Endodermal cell (in vitro differentiated cells): ENCODE measurements around the gene SLC9A4. TPM values are rescaled to one million over a fixed set of nuclear protein-coding genes. Genes with fewer than 3 reads are reported as not detected.

Source experiments
- DNase-seq: peaks from one replicate; pipeline ENCODE4 v3.0.0-alpha.2; 2017
- H3K27ac ChIP-seq: 2 replicates; pipeline ENCODE4 v1.5.1; 2013; ENCODE audit warnings: mild to moderate bottlenecking, low read depth, low read length, moderate library complexity
- H3K27me3 ChIP-seq: 2 replicates; pipeline ENCODE4 v1.6.1; 2013; ENCODE audit warnings: mild to moderate bottlenecking, low read length, moderate library complexity; ENCODE audit not compliant: insufficient read depth, control insufficient read depth, poor library complexity, severe bottlenecking
- H3K36me3 ChIP-seq: 2 replicates; pipeline ENCODE4 v1.7.0; 2013; ENCODE audit warnings: mild to moderate bottlenecking, low read length, moderate library complexity; ENCODE audit not compliant: control insufficient read depth, insufficient read depth
- H3K4me1 ChIP-seq: one replicate; pipeline ENCODE4 v1.7.0; 2013; ENCODE audit warnings: low read length; ENCODE audit not compliant: control insufficient read depth, insufficient read depth
- H3K4me3 ChIP-seq: 2 replicates; pipeline ENCODE4 v1.5.1; 2013; ENCODE audit warnings: mild to moderate bottlenecking, low read length, moderate library complexity
- H3K9ac ChIP-seq: 2 replicates; pipeline ENCODE4 v1.6.1; 2013; ENCODE audit warnings: mild to moderate bottlenecking, low read length, moderate library complexity; ENCODE audit not compliant: poor library complexity, severe bottlenecking; ENCODE audit errors: extremely low read depth
- H3K9me3 ChIP-seq: 2 replicates; pipeline ENCODE4 v1.6.1; 2013; ENCODE audit warnings: mild to moderate bottlenecking, low read length, moderate library complexity; ENCODE audit not compliant: control insufficient read depth
- H3K27ac Mint-ChIP-seq: 2 replicates; pipeline ENCODE4 v1.8.0; 2020; ENCODE audit warnings: mixed read lengths
- H3K27me3 Mint-ChIP-seq: 2 replicates; pipeline ENCODE4 v1.8.0; 2021; ENCODE audit warnings: mild to moderate bottlenecking, mixed read lengths; ENCODE audit not compliant: insufficient read depth
- H3K36me3 Mint-ChIP-seq: 2 replicates; pipeline ENCODE4 v1.8.0; 2020; ENCODE audit warnings: low read depth, mixed read lengths
- H3K4me1 Mint-ChIP-seq: 2 replicates; pipeline ENCODE4 v1.8.0; 2020; ENCODE audit warnings: mixed read lengths
- H3K4me3 Mint-ChIP-seq: 2 replicates; pipeline ENCODE4 v1.8.0; 2020; ENCODE audit warnings: mild to moderate bottlenecking, moderate library complexity, mixed read lengths
- H3K9me3 Mint-ChIP-seq: 2 replicates; pipeline ENCODE4 v1.8.0; 2020; ENCODE audit warnings: mild to moderate bottlenecking, mixed read lengths
- CTCF ChIP-seq: fragments of 200-600 bp; sonication (generic); conservative IDR thresholded peaks from 2 replicates; pipeline ENCODE4 v1.5.0; 2021; ENCODE audit warnings: antibody characterized with exemption, mild to moderate bottlenecking
- WGBS, 2 experiments: methylation state at CpG; one replicate each; pipeline versions ENCODE4 v1.1.5 to v1.1.7; 2013; ENCODE audit warnings: missing lambda C conversion rate in 2 of 2, mixed read lengths in 1 of 2; ENCODE audit not compliant: insufficient coverage in 1 of 2, insufficient read length in 1 of 2; 5-methylcytosine and 5-hydroxymethylcytosine counted together
- microRNA-seq: library from miRNA; unstranded; fragments of <30 nt; microRNA quantifications from one replicate; pipeline ENCODE4 v1.2.0, GENCODE V29; 2020; ENCODE audit warnings: borderline microRNAs expressed
- total RNA-seq, 2 donors: library from RNA; stranded (reverse); fragmentation: NEBNext Ultra II Directional in 1 of 2; extraction: Animal tissue kit (Norgen Biotek cat#: 25700) in 1 of 2; gene quantifications; 2 replicates in 1 of 2; 3 replicates in 1 of 2; pipeline ENCODE4 v1.2.1, GENCODE V29; 2021

The SLC9A4 gene
- total RNA-seq, 2 donors from 2014 or later = 0.07 TPM; not detected in 1

- Histone ChIP-seq H3K9ac (no peak overlapping the region), H3K4me1 (no peaks in the 10 kb centered on the region), H3K4me3 (no peak overlapping the region), H3K27ac (no peak overlapping the region), H3K27me3 (no peaks in the 10 kb centered on the region), H3K36me3 (no peaks in the 10 kb centered on the region), H3K9me3 (no peaks in the 10 kb centered on the region)
- 100% methylated on average over 1 of the region's 2 CpGs; no CpG with 5 or more reads in 1 of the 2 experiments for WGBS, 2 experiments
- no peak overlapping the region for H3K27ac Mint-ChIP-seq
- no peak for DNase-seq
- no peaks in the 10 kb centered on the region for H3K36me3 Mint-ChIP-seq
- no peak for TF ChIP-seq CTCF
- peaks cover 12% of the 10 kb centered on the region for H3K4me1 Mint-ChIP-seq
- H3K4me3 Mint-ChIP-seq = no peak overlapping the region
- H3K27me3 Mint-ChIP-seq = no peaks in the 10 kb centered on the region
- H3K9me3 Mint-ChIP-seq = peaks cover 3% of the 10 kb centered on the region
Measured at GRCh38 chr2:102582845-102583244, 109.8 kb downstream of the SLC9A4 start.

Small RNA genes lying within 50 kb of the gene (microRNA-seq; reads per million reads assigned to microRNA genes)
- not detected for gene MIR4772

Other genes starting within 250 kb of the SLC9A4 start
- under 1 TPM; 0.75 to 0.84 TPM for gene IL1RL1, start 161.7 kb upstream of the SLC9A4 start, total RNA-seq
- gene IL18R1, start 117.4 kb upstream of the SLC9A4 start, total RNA-seq = 1 to 10 TPM; 2.2 to 2.4 TPM
- under 1 TPM in 1 of 2 donors, not detected in 1; 0.11 TPM for gene IL18RAP, start 50.1 kb upstream of the SLC9A4 start, total RNA-seq
- not detected for gene SLC9A2, start 146.3 kb downstream of the SLC9A4 start, total RNA-seq